ENCODE measurements around the gene BTBD16. TPM values are rescaled to one million over a fixed set of nuclear protein-coding genes. Genes with fewer than 3 reads are reported as not detected.

The BTBD16 gene
- total RNA-seq, 1 experiment from 2014 or later: not detected

DNA sequence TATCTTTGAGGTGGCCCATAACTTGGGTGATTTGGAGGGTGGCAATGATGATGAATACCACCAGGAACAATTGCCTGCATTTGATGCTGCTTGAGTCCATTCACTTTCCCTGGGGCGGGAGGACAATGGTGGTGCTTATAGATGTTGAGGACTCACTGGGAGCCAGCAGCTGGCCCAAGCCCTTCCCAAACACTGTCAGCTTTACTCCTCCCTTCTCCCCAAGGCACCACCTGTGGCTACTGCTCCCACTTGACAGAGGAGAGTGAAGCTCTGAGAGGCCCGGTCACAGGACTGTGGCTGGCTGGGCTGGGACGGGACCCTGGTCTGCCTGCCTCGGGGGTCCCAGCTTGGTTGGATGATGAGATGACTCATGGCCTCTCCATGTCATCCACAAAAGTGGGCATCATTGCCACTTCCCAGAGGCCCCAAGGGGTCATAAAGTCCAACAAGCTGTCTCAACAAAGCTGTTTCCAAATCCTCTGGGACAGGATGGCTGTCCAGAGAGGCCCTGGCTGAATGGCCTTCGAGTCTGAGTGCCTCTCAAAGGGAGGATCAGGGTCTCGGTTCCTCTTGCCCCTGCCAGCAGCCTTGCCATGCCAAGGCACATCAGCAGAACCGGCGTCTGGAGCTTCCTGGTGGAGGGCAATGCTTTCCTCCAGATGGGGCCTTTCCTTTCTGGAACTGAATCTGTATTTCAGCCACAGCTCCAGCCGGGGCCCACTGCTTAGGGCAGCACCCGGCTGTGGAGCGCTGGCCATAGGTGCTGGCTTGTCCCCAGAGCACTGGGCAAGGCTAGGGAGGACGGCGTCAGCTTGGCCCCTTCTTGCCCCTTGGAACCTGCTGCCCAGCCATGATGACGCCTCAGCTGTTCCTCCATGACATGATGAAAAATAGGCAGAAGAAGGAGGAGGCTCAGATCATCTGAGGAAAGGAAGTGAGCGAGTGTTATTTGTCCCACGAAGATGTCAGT is 56.4 kb downstream of the BTBD16 start:
- Histone ChIP-seq H2BK20ac (ENCODE audit: low read depth, low read length, poor library complexity, severe bottlenecking) (no peak overlapping the region), H3K9me3 (ENCODE audit: control insufficient read depth, low read depth, low read length) (no peaks in the 10 kb centered on the region), H3K27me3 (ENCODE audit: insufficient read depth, low read length) (no peaks in the 10 kb centered on the region; the same call in 1 of the 2 replicates), H3K4me2 (ENCODE audit: insufficient read depth, insufficient read length, low read length) (no peak overlapping the region), H3K4me1 (ENCODE audit: insufficient read depth, low read length) (no peaks in the 10 kb centered on the region), H4K5ac (ENCODE audit: insufficient read length, low read depth, low read length) (no peak overlapping the region), H3T11ph (ENCODE audit: low read length) (no peak overlapping the region), H3K23me2 (ENCODE audit: insufficient read length, low read depth, low read length, poor library complexity, severe bottlenecking) (no peaks in the 10 kb centered on the region), H2BK12ac (ENCODE audit: insufficient read length, low read depth, low read length) (no peak overlapping the region), H2BK5ac (ENCODE audit: insufficient read length, low read length) (no peak overlapping the region), H3K79me2 (ENCODE audit: insufficient read depth, low read length) (no peaks in the 10 kb centered on the region), H2AK5ac (ENCODE audit: insufficient read length, low read length) (no peak overlapping the region), H4K8ac (replicated peaks; ENCODE audit: insufficient read length, low read depth, low read length) (no peak overlapping the region), H3K27ac (ENCODE audit: insufficient read length, low read depth, low read length) (no peak overlapping the region), H4K20me1 (ENCODE audit: control insufficient read depth, insufficient read depth, insufficient read length) (no peaks in the 10 kb centered on the region), H2AFZ (ENCODE audit: low read length) (no peak overlapping the region), H3K23ac (ENCODE audit: insufficient read length, low read depth, low read length) (no peak overlapping the region), H3K56ac (ENCODE audit: insufficient read length, low read depth, low read length) (no peak overlapping the region), H3K9ac (ENCODE audit: extremely low read depth, insufficient read length, low read length) (no peak overlapping the region), H4K91ac (ENCODE audit: insufficient read length, low read depth, low read length) (no peak overlapping the region), H3K79me1 (ENCODE audit: insufficient read depth, low read depth, low read length, poor library complexity, severe bottlenecking) (no peaks in the 10 kb centered on the region), H3K14ac (ENCODE audit: insufficient read depth, low read length) (no peak overlapping the region), H2BK15ac (ENCODE audit: low read depth, low read length) (no peak overlapping the region), H3K18ac (ENCODE audit: insufficient read length, low read depth, low read length) (no peak overlapping the region), H2BK120ac (ENCODE audit: low read depth, low read length, poor library complexity, severe bottlenecking) (no peak overlapping the region), H3K4ac (ENCODE audit: low read depth, low read length) (no peak overlapping the region)
- Mint-ChIP-seq H3K36me3 (ENCODE audit: insufficient read depth in 1 of 3, low read depth in 3 of 3) (no peaks in the 10 kb centered on the region; a peak in 1 of 7 replicates), H3K9me3 (no peaks in the 10 kb centered on the region), H3K27ac (no peak overlapping the region), H3K27me3 (ENCODE audit: low read depth) (peaks cover 6% of the 10 kb centered on the region), H3K4me1 (peaks cover 16 to 26% of the 10 kb centered on the region in 2 experiments), H3K4me3 (no peak overlapping the region)
- no CpG with 5 or more reads among the region's 16 CpGs for WGBS (ENCODE audit: extremely low coverage, insufficient read length, low lambda C conversion rate)
- no peak for DNase-seq
- TF ChIP-seq, protein P1, sequence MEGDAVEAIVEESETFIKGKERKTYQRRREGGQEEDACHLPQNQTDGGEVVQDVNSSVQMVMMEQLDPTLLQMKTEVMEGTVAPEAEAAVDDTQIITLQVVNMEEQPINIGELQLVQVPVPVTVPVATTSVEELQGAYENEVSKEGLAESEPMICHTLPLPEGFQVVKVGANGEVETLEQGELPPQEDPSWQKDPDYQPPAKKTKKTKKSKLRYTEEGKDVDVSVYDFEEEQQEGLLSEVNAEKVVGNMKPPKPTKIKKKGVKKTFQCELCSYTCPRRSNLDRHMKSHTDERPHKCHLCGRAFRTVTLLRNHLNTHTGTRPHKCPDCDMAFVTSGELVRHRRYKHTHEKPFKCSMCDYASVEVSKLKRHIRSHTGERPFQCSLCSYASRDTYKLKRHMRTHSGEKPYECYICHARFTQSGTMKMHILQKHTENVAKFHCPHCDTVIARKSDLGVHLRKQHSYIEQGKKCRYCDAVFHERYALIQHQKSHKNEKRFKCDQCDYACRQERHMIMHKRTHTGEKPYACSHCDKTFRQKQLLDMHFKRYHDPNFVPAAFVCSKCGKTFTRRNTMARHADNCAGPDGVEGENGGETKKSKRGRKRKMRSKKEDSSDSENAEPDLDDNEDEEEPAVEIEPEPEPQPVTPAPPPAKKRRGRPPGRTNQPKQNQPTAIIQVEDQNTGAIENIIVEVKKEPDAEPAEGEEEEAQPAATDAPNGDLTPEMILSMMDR (conservative IDR thresholded peaks at IDR 0.05): no peak
